GM23338 (cell line): ENCODE data around the gene STX11.

Experiments used
- CREB1 ChIP-seq: fragments of 250-450 bp; sonication (Bioruptor Pico); IDR thresholded peaks from 2 replicates; pipeline ENCODE4 v1.5.0; 2020; ENCODE audit warnings: low read depth, mild to moderate bottlenecking, moderate library complexity
- CTCF ChIP-seq, 2 experiments: fragments of 200-600 bp in 1 of 2; sonication (generic) in 1 of 2; conservative IDR thresholded peaks; 2 replicates each; pipeline versions ENCODE4 v1.5.1 to v1.6.1; 2016 to 2017; ENCODE audit warnings: antibody characterized with exemption in 2 of 2, low read depth in 2 of 2, mild to moderate bottlenecking in 2 of 2, moderate library complexity in 1 of 2
- EZH2 ChIP-seq: fragments of 200-600 bp; sonication (generic); IDR thresholded peaks from one replicate; pipeline ENCODE4 v1.8.0; 2017; ENCODE audit warnings: antibody characterized with exemption, mild to moderate bottlenecking, low read depth; ENCODE audit not compliant: unreplicated experiment
- POLR2AphosphoS5 ChIP-seq: IDR thresholded peaks from 2 replicates; pipeline ENCODE4 v1.6.1; 2016; ENCODE audit warnings: antibody characterized with exemption, low read depth
- STAT1 ChIP-seq: IDR thresholded peaks from one replicate; pipeline ENCODE4 v1.6.1; 2016; ENCODE audit warnings: antibody characterized with exemption; ENCODE audit not compliant: unreplicated experiment

- no peak for TF ChIP-seq EZH2
- no peak for TF ChIP-seq CTCF (conservative IDR thresholded peaks at IDR 0.05; ENCODE audit: low read depth in 2 of 2)
- TF ChIP-seq POLR2AphosphoS5, result no peak
- no peak for TF ChIP-seq CREB1
- no peak for TF ChIP-seq STAT1
Observed at GRCh38 chr6:144104488-144104887, 45.8 kb upstream of the STX11 start.
